Measurements from ENCODE around the gene HNRNPR.
A peak's percentile ranks its signal among the peaks of the same experiment; 100 is the strongest.

HNRNPR gene

DNA sequence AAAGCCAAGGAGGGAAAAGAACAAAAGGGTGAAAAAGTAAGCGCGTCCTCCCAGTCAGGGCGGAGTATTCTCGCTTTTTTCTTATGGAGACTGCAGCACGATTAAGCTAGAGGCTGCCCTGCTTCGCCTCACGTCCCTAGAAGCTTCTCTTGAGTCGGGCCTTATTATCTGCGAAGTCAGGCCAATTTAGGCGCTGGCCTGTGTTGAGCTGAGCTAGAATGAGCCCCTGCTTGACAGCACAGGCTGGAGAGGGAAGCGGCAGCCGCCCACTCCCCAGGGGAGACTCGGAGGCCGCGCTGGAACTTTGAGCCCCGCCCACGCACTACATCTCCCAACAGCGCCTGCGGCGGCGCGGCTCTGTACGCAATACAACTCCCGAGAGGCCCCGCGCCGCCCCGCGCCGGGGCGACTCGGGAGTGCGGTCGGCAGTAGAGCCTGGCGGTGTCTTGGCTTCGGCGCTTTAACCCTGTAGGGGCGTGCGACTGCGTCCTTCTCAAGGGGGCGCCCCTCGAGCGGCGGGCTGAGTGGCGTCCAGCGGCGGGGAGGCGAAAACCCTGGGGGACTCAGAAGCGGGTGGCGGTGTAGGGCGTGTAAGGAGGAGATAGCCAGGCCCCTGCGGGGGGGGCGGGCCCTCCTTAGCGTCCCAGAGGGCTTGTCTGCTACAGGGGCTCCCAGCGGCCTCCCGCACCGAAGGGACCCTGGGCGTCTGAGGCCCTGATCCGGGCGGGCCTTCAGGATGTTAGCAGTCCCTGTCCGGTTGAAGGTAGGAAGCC lies 24.7 kb upstream of the HNRNPR start:
- peak; percentile 92 for DNase-seq

DNA sequence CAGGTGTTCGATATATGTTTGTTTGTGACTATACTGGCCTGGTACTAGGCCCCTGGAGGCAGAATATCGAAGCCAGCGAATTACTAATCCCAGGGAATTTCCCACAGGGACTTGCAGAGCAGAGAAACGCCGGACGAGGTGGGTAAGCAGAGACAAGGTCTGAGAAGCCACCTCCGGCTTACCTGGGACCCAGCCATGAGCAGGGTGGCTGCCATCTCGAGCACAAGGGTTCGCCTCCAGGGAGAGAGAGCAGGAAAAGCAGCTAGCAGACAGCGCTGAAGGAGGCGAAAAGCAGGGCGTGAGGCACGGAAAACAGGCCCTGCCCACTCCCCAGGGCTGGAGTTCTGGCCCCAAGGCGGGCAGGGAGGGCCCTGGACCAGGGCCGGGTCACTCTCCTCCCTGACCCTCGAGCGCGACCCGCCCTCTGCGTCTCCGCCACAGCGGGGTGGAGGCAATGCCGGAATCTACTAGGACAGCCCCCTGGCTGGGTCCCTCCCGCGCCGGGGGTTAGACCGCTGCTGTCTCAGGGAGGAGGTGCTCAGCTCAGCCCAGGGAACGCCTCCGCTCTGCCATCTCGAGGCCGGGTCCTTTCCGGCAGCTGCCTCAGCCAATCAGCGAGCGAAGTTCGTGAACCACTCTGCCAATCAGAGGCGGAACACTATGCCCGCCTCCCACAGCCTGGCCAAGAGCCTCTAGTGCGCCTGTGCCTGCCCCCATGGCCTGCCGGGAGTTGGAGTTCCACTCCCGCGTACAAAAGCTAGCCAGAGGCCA lies 23.9 kb upstream of the HNRNPR start:
- DNase-seq = peak; percentile 97

DNA sequence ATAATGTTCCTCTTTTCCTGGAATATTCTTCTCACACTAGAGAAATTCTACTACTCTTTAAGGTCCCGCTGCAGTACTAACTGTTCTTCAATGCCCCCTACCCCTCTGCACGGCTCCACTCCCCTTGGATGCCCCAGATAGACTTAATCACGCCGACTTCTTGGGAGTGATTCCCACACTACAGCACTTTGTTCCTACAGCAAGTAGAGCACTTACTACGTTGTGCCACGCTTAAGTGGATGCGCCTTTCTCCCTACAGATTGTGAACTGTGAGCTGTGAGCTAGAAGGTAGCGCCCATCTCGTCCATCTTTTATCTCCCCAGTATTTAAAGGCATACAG lies 23.3 kb upstream of the HNRNPR start:
- no peak for DNase-seq

DNA sequence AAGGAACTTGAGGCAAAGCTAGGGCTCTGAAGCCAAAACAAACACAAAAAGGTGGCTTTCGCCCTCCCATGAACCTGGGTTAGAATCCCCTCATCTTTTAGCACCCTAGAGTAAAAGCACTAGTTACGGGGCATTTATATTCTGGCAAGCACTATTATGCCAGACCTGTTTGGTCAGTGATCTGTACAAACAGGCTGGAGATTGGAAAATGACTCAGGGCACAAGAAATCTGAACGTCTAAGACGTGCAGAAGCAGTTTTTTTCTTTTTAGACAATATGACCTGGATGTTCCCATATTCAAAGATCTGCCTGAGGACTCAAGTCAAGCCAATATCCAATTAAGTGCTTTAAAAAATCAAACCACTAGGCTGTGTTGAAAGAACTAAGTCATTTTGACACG lies 22.5 kb upstream of the HNRNPR start:
- no peak for DNase-seq

DNA sequence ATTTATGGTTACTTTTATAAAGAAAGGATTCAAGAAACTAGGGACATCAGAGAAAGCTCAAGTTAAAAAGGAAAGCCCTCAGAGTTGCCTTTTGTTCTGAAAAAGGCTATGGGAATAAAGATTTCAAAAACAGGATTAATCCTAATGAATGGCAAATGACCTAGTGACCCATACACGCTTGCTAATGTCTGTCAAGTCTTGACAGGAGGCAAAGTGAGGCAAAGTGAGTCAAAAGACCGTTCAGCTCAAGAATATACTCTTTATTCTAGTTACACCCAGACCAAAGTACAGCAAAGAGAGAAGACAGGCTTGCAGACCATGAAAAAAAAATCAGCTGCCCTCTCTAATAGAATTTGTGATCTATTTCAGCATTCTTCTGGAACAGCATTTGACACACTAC lies 22.1 kb upstream of the HNRNPR start:
- DNase-seq = no peak

DNA sequence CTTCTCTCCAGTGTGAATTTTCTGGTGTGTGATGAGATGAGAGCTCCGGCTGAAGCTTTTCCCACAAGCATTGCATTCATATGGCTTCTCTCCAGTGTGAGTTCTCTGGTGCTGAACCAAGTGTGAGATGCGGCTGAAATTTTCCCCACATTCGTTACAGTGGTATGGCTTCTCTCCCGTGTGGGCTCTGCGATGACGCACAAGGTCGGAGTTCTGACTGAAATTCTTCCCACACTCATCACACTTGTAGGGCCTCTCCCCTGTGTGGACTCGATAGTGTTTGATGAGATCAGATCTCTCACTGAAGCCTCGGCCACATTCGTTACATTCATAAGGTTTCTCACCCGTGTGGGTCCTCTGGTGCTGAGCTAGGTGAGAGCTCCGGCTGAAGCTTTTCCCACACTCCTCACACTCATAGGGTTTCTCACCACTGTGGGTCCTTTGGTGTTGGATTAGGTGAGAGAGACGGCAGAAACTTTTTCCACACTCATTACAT lies 18.2 kb upstream of the HNRNPR start:
- no peak for DNase-seq

DNA sequence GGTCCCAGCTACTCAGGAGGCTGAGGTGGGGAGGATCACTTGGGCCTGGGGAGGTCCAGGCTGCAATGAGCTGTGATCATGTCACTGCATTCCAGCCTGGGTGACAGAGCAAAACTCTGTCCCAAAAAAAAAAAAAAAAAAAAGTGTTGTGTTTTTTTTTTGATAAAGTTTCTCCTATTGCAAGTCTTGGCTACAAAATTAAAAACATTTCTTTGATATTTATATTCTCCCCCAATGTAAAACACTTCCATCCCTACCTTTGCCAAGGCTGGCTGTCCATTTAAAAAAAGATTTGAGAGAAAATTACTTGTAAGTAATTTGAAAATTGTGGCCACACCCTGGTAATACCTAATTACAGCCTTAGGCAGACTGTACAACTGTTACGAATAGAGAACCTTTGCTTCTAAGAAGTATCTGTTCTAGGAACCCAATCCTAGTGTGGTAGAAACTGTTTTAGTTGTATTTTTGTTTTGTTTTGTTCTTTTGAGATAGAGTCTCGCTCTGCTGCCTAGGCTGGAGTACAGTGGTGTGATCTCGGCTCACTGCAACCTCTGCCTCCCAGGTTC lies 14.3 kb upstream of the HNRNPR start:
- no peak for DNase-seq

DNA sequence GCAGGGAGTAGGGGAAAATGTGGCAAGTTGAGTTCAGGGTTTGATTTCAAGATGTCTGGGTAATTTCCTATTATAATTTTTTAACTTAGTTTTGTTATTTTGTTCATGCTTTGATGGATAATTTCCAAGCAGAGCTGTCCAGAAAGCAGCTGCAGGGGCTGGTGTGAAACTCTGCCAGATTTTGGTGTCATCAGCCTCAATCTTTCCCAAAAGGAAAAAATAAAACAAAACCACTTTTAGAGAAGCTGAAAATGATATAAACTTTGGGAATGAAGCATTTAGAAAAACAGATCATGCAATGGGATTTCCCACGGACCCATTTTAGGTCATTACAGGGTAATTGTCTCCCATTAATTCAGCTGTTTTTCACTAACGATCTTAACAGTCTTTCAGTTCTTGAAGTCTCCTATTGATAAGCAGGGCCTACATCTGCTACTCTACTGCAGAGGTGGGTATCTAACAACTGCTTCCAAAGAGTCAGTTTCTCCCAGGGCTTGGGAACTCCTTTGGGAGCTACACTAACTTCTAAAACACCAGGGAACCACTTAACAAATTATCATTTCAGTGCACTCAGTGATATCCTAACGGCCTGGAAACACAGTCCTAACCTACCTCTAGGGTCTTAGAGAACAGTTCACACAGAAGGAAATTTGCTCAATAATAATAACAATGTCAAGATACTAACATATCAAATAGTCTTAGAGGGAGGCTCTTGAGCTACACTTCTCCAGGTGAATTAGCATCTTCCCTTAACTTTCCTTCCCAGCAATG lies 13.2 kb upstream of the HNRNPR start:
- no peak for DNase-seq

DNA sequence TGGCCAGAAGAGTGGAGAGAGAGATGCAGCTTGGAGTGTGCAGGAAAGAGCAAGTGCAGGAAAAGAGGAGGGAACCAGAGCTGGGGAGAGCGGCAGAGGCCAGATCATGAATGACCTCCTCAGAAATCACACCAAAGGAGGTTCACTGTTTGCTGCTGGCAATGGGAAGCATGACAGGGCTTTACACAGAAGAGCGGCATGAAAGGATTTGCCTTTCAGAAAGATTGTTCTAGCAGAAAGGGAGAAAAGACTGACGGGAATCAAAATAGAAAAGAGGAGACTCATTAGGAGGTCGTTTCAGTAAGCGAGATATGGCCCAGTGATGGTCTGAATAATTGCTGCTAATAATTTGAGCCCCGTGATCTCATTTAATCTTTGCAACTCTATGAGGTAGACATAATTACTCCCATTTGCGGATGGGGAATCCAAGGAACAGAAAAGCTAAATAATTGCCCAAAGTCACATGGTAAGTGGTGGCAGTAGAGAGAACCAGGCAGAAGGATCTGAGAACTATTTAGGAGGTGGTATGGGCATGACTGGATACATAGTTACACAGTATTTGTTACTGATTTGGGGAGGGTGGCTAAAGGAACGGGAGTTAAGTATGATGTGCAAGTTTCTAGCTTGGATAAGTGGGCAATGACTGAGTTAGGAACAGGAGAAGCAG lies 12.5 kb upstream of the HNRNPR start:
- DNase-seq = no peak

DNA sequence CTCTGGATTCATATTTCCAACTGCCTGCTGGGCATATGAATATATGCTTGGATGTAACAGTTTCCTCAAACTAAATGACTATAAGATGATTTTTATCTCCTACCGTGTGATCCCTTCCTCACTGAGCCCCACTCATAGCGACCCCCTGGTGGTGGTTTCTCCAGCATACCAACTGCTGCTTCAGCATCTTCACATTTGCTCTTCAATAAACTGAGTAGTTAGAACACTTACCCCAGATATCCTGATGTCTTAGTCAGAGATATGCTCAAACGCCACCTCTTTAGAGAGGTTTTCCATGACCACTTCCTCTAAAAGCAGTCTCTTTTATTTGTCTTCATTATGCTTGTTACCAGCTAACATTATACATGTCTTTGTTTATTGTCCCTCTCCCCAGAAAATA lies 10.2 kb upstream of the HNRNPR start:
- no peak for DNase-seq

DNA sequence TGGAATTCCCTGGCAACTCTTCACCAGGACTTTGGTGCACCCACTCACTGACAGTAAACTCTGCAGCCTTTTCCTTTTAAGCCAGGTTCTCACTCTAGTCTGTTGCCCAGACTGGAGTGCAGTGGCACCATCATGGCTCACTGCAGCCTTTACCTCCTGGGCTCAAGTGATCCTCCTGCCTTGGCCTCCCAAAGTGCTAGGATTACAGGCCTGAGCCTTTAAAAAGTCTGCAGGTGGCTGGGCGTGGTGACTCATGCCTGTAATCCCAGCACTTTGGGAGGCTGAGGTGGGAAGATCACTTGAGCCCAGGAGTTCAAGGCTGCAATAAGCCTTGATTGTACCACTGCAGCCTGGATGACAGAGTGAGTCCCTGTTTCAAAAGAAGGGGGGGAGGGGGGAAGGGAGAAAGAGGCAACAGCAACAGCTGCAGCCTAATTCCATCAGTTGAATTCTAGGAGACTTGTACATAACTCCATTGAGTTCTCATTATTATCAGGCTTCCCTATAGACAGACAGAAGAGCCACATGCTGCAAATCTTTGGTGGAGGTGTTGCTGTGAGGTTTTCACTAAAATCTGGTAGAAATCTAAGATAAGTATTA lies 8.1 kb upstream of the HNRNPR start:
- no peak for DNase-seq

DNA sequence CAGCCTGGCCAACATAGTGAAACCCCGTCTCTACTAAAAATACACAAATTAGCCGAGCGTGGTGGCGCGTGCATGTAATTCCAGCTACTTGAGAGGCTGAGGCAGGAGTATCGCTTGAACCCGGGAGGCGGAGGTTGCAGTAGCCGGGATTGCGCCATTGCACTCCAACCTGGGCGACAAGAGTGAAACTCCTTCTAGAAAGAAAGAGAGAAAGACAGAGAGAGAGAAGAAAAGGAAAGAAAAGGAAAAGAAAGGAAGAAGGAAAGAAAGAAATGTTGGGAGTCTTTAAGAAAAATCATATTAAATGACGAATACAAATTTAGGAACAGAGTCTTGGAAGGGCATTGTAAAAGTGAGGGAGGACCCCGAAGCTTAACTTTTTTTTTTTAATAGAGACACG lies 1.8 kb upstream of the HNRNPR start:
- DNase-seq = no peak

DNA sequence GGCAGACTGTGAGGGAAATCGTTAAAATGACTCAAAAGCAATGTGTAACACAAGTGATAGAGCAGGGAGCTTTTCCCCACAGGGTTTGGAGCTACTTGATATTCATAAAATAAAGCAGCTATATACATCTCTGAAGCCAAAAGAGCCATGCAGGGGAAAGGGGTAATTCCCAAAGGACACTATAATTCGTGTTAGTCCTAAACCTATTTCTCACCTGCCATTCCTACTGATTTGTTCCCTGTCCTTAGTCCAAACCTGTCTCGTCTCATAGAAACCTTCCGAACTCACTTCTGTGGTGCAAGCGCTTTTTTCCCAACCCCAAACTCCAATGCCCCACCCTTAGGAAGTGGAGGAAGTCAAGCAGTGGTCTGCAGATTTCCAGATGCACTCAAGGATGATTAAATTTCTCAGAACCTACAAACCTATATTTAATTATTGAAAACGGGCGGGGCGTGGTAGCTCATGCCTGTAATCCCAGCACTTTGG lies 946 bp upstream of the HNRNPR start:
- DNase-seq = no peak

DNA sequence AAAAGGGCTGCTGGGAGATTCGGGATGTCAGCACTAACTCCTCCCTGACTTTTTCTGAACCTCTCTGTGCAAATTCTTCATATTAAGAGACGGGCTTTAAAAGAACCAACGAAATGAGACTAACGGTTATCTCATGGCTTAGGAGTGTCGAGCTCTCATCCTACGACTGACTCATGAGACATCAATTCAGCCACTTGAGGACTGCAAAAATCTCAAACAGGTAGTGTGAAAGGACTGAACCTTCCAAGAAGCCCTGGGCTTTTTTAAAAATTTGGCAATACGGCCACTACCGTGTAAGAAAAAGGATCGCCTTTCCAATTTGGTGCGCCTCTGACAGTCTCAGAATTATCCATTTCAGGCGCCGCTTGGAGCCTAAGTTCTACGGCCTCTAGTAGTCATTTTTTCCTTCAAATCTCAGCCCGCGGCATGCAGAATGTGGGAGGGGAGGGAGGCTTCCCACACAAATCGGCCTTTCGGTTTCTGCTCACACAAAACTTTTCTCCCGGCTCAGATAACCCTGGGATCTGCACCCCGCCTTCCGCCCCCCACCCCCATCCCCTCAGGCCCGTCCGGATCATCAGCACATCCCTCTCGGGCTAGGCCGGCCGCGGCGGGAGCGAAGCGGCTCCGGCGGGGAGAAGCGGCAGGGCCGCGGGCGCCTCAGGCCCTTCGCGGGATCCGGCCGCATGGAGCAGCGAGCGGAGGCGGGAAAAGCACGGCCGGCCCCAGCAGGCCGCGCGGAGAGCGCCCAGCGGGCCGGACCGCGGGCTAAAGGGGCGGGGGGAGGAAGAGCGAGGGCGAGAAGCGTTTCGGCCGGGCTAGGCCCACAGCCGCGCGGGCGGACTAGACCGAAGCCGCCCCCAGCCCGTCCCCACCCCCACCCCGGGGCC lies 618 bp downstream of the HNRNPR start:
- DNase-seq = no peak

DNA sequence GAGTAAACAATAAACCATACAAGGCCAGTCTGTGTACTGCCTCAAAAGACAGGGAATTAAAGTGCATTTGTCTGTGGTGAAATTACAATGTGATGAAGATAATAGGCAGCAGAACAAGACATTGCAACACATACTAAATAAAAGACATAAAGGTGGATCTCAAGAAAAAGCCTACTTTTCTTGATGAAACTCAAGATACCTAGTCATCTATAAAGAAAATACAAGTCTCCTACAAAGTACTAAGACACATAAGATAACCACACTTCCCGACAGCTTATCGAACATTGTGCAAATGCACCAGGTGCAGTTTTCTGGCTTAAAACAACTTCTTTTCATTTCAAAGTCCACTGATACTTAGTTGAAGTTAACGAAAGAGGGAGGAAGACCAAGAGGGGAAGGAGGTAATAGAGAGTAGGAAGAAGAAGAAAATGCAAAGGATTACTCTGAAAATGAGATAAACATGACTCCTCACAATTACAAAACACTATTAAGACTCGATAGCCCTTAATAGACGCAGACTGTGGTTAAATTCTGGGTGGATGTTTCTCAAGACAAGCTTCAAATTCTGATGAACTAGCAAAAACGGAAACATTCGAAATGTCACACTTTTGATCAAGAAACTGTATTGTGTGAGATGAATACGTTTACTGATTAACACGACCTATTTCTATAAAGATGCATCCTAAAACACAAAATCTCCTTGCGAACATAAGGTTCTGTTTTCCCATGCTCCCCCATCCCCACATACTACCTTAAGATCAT lies 2.0 kb downstream of the HNRNPR start:
- DNase-seq = no peak

DNA sequence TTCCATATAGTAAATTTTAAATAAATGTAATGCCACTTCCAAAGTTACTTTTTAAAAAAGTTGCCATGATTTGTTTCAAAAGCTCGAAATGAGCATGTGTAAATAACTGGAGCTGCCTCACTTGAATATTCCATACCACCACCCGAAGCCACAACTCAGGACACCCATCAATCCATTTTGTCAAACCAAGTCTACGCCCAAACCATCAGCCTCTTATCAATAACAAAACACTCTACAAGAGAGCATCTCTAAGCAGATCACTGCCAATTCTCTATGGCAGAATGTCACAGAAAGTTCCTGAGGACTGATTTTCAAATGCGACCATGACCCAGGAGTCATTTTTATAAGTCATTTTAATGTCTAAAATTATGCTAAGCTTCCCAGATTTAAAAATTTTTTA lies 4.5 kb downstream of the HNRNPR start:
- DNase-seq = no peak

DNA sequence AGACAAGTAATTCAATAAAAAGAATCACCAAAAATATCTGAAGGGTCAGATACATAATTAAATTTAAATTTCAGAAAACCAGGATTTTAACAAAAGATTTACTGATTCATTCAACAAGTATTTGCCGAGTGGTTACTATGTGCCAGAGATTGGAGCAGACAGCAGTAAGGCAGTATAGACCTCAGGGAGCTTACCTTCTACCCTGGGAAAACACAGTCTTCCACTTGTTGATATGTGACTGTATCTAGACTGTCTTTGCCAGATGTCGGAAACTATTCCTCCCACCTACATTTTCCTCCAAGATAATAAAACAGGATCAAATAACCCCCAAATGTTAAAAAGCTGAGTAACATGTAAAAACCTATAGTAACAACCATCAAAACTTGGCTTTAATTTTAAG lies 6.2 kb downstream of the HNRNPR start:
- DNase-seq = no peak

DNA sequence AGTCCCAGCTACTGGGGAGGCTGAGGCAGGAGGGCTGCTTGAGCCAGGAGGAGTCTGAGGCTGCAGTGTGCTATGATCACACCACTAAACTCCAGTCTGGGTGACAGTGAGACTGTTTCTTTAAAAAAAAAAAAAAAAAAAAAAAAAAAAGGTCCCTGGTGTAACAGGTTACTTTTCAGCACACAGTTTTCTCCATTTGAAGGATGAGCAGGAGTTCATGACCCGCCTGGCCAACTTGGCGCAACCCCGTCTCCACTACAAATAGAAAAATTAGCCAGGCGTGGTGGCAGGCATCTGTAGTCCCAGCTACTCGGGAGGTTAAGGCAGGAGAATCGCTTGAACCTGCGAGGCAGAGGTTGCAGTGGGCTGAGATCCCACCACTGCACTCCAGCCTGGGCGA lies 12.4 kb downstream of the HNRNPR start:
- DNase-seq = no peak

DNA sequence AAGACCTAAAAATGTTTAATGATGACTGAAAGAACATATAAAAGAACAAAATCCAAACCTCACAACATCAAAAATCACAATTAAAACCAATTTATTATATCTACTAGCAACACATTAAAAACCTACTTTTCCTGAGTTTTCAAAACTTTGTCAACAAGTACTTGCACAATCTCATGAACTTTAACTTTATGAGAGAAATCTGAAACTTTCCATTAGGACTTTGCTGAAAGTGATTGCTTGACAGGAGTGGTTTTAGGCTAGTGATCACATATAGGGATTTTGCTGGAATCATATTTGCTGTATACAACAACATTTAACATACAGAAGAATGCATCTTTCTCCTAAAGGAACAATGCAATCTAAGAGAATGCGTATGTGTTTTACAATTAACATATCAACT lies 13.2 kb downstream of the HNRNPR start:
- DNase-seq = no peak

DNA sequence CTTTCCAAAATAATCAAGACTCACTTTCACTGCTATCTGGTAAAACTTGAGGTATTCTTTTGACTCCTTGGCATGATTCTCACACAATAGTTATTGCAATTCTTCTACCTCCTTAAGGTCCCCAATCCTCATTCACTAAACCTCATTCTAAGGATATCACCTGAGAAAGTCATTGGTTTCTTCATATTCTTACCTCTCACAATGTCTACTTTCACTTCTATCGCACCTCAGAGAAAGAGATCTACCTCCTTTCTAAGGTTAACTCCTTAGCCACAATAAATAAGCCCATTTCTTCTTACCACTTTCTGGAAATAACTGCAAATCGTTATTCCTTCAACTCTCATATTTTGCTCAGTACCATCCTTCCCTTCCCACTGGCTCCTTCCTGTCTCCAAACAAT lies 18.7 kb downstream of the HNRNPR start:
- no peak for DNase-seq

Data from NCI-H2107 (cell line).